Peyer's patch (tissue), 4 donors: ENCODE measurements around the gene DHFR.

ENCODE experiments used
- POLR2A ChIP-seq, 2 donors: fragments of 450-650 bp; IDR thresholded peaks; one replicate each; pipeline ENCODE4 v1.5.1; 2017; ENCODE audit warnings: antibody characterized with exemption in 2 of 2, mild to moderate bottlenecking in 2 of 2, moderate library complexity in 2 of 2
- TF ChIP-seq, protein P1 (sequence below), 6 experiments: fragments of 450-650 bp in 4 of 6; fragments of 200-600 bp in 2 of 6; sonication (generic) in 1 of 6; IDR thresholded peaks; one replicate each; pipeline ENCODE4 v1.5.1; 2017 to 2019; ENCODE audit warnings: antibody characterized with exemption in 6 of 6, mild to moderate bottlenecking in 3 of 6, moderate library complexity in 1 of 6

GRCh38 chr5:80655231-80655774 is 520 bp upstream of the DHFR start:
- TF ChIP-seq, protein P1, sequence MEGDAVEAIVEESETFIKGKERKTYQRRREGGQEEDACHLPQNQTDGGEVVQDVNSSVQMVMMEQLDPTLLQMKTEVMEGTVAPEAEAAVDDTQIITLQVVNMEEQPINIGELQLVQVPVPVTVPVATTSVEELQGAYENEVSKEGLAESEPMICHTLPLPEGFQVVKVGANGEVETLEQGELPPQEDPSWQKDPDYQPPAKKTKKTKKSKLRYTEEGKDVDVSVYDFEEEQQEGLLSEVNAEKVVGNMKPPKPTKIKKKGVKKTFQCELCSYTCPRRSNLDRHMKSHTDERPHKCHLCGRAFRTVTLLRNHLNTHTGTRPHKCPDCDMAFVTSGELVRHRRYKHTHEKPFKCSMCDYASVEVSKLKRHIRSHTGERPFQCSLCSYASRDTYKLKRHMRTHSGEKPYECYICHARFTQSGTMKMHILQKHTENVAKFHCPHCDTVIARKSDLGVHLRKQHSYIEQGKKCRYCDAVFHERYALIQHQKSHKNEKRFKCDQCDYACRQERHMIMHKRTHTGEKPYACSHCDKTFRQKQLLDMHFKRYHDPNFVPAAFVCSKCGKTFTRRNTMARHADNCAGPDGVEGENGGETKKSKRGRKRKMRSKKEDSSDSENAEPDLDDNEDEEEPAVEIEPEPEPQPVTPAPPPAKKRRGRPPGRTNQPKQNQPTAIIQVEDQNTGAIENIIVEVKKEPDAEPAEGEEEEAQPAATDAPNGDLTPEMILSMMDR (IDR thresholded peaks at IDR 0.05), result no peak
- peak in 1 of 2 donors; percentile 10 for TF ChIP-seq POLR2A (IDR thresholded peaks at IDR 0.05)
